Measurements from ENCODE around the gene RAD23A.

RAD23A gene

GRCh38 chr19:12984683-12985048 is 39.0 kb downstream of the RAD23A start:
- no peak for DNase-seq (ENCODE audit: low read depth, low spot score)

- no peak for DNase-seq (ENCODE audit: low read depth, low spot score)
These were observed 39.6 kb downstream of the RAD23A start for GRCh38 chr19:12985049-12985776.

- no peak for DNase-seq (ENCODE audit: low read depth, low spot score)
These were observed 41.1 kb downstream of the RAD23A start for GRCh38 chr19:12986726-12987125.

- no peak for DNase-seq (ENCODE audit: low read depth, low spot score)
These were observed 41.5 kb downstream of the RAD23A start for GRCh38 chr19:12987190-12987589.

- no peak for DNase-seq (ENCODE audit: low read depth, low spot score)
These were observed 42.1 kb downstream of the RAD23A start for GRCh38 chr19:12987781-12988180.

GRCh38 chr19:12990431-12990830 is 44.8 kb downstream of the RAD23A start:
- DNase-seq (ENCODE audit: low read depth, low spot score), result no peak

DNA sequence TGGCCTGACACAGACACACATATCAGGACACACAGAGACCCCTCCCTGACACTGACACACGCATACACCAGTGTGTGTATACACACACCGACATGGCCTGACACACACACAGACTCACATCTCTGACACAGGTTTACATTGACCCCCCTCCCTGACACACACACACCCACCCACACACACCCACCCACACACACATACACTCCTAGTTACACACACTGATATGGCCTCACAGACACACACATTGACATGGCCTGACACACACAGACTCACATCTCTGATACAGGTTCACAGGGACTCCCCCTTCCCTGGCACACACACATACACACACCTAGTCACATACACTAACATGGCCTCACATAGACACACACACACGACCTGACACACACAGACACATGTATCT is 45.2 kb downstream of the RAD23A start:
- DNase-seq (ENCODE audit: low read depth, low spot score), result no peak

- no peak for DNase-seq (ENCODE audit: low read depth, low spot score)
These were observed 45.6 kb downstream of the RAD23A start for GRCh38 chr19:12991296-12991695.

DNA sequence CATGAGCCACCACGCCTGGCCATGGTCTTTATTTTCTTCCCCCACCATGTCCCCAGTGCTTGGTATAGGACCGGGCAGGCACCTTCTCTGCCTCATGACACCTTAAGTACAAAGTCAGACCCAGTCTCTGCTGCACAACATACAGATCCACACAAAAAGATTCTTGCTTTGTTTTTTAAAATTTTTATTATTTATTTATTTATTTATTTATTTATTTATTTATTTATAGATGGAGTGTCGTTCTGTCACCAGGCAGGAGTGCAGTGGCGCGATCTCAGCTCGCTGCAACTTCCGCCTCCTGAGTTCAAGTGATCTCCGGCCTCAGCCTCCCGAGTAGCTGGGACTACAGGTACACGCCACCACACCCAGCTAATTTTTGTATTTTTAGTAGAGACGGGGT is 47.1 kb downstream of the RAD23A start:
- no peak for DNase-seq (ENCODE audit: low read depth, low spot score)

DNA sequence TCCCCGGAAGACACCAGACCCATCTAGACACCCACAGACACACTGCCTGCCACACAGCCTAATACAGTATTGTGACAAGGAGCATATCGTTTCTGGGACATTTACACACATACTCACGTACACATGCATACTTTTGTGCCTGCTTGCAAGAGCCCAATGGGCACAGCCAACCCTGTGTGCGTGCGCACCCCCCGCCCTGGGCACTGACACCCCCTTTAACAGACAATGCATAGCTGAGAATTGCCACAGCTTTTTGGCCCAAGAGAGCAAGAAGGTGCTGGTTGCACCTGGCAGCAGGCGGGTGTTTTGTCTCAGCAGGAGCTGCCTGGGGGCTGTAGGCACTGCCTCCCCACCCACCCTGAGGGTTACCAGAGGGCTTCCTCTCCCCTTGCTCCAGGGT is 47.9 kb downstream of the RAD23A start:
- no peak for DNase-seq (ENCODE audit: low read depth, low spot score)

GRCh38 chr19:12994701-12995595 is 49.3 kb downstream of the RAD23A start, which contains the start of gene NFIX:
Gene NFIX (plus strand): TSS chr19:12995475. CDS start chr19:12995838, 363 bp downstream.
- DNase-seq (ENCODE audit: low read depth, low spot score), result peak; percentile 34

DNA sequence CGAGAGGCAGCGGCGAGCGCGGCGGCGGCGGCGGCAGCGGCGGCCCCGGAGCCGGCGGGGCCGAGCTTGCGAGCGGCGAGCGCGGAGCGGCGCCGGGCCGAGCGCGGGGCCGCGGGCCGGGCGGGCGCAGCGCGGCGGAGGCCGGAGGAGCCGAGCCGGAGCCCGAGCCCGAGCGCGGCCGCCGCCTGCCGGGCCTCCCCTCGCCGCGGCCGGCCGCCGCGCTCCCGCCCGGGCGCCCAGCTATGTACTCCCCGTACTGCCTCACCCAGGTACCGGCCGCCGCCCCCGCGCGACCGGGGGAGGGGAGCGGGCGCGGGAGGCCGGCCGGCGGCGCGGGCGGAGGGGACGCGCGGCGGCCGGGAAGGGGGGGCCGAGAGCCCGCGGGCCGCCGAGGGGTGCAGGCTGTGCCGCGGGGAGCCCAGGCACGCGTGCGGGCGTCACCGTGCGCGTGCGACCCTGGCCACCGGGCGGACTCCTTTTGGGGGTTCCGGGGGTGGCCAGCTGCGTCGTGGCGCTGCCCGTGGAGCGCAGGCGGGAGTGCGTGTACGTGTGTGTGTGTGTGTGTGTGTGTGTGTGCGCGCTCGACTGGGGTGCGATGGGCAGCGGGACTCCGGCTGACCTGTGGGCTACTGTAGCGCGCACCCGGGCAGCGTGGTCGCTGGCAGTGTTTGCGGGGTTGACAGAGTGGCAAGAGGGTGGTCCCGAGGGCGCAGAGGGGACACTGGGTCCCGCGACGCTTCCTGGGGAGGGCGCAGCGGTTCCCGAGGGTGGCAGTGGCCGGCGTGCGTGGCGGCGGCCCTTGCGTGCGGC is 50.1 kb downstream of the RAD23A start:
- no peak for DNase-seq (ENCODE audit: low read depth, low spot score)

- DNase-seq (ENCODE audit: low read depth, low spot score), result no peak
These were observed 50.9 kb downstream of the RAD23A start for GRCh38 chr19:12996406-12997094.

GRCh38 chr19:12997179-12997966 is 51.7 kb downstream of the RAD23A start:
- no peak for DNase-seq (ENCODE audit: low read depth, low spot score)

- no peak for DNase-seq (ENCODE audit: low read depth, low spot score)
These were observed 52.6 kb downstream of the RAD23A start for GRCh38 chr19:12997967-12998940.

GRCh38 chr19:13001166-13001501 is 55.5 kb downstream of the RAD23A start:
- DNase-seq (ENCODE audit: low read depth, low spot score), result no peak

DNA sequence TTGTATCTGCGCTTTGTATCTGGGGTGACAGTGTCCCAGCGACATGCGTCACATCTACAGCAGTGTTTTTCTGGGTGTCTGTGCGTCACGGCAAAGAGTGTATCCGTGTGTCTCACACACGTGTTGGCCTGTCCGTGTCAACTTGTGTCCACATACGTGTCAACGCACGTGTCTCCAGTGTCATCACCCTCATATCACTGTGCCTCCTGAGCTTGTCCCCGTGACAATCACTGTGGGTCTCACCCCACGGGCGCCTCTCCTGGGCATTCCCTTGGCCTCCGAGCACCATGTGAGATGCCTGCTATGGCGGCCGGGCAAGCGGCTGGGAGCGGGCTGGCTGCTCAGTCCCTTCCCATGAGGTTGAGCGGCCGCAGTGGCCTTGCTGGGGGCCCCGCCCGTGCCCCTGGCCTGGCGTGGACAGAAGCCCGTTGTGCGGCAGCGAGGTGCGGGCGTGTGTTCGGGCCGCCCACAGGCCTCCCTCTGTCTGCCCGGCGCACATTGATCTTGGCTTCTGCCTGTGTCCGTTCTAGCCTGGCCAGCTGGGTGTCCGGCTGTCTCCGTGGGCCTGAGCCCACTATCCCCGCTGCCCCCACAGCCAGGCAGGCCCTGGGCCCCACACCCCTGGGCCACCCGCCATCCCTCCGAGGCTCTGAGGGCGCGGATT is 56.0 kb downstream of the RAD23A start:
- no peak for DNase-seq (ENCODE audit: low read depth, low spot score)

DNA sequence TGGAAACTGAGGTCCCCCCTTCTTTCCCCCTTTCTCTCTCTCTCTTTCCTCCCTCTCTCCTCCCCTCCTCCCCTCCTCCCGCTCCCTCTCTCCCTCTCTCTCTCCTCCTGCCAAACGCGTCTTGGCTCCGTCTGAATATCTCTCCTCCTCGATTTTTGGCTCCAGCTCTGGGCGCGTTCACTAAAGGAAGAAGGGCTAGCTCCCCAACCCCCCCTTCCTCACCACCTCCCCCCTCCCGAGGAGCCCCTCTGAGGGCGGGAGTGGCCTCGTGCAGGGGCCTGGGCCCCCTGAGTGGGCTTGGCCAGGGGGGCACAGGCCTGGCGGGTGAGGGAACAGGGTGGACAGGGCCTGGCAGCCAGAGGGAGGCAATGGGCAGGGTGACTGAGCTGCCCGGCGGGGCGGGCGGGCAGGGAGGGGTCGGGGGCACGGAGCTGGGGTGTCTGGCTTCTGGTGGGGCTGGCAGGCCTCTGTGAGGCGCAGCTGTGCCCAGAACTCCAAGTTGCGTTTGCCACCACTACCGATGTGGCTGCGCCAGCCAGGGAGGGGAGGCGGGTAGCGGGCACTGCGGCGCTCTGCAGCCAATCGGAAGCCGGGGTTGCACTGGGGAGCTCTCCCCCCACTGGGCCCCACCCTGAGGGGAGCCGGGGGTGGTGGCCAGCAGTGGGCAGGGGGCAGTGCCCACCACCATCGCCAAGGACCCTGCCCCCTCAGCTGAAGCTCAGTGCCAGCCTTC is 56.7 kb downstream of the RAD23A start:
- no peak for DNase-seq (ENCODE audit: low read depth, low spot score)
